ENCODE measurements around the gene ZP1.

The ZP1 gene

GRCh38 chr11:60922906-60923305 lies 55.6 kb downstream of the ZP1 start:
- no peak for DNase-seq (ENCODE audit: low spot score)
- TF ChIP-seq, protein P1, sequence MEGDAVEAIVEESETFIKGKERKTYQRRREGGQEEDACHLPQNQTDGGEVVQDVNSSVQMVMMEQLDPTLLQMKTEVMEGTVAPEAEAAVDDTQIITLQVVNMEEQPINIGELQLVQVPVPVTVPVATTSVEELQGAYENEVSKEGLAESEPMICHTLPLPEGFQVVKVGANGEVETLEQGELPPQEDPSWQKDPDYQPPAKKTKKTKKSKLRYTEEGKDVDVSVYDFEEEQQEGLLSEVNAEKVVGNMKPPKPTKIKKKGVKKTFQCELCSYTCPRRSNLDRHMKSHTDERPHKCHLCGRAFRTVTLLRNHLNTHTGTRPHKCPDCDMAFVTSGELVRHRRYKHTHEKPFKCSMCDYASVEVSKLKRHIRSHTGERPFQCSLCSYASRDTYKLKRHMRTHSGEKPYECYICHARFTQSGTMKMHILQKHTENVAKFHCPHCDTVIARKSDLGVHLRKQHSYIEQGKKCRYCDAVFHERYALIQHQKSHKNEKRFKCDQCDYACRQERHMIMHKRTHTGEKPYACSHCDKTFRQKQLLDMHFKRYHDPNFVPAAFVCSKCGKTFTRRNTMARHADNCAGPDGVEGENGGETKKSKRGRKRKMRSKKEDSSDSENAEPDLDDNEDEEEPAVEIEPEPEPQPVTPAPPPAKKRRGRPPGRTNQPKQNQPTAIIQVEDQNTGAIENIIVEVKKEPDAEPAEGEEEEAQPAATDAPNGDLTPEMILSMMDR (IDR thresholded peaks at IDR 0.05; ENCODE audit: extremely low read depth, missing control alignments), result no peak

DNA sequence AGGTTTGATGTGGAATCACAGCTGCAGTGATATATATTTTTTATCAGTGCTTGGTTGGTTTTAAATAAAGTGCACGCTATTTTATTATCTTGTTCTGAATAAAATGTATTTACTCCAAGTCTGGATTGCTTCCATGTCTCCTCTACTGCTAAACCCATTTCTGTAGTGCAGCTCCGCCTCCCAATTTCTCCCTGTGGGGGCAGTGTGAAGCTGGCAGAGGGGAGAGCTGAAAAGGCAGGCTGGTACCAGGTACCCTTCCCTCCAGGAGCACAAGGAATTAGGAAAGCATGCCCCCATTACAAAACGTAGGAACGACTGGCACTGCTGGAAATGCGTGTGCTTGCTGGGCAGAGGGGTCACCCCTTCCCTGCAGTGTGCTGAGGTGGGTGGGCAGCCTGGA lies 56.0 kb downstream of the ZP1 start:
- no peak for DNase-seq (ENCODE audit: low spot score)
- TF ChIP-seq, protein P1 (IDR thresholded peaks at IDR 0.05; ENCODE audit: extremely low read depth, missing control alignments), result no peak

GRCh38 chr11:60923800-60924109 lies 56.4 kb downstream of the ZP1 start:
- TF ChIP-seq, protein P1 (IDR thresholded peaks at IDR 0.05; ENCODE audit: extremely low read depth, missing control alignments), result no peak
- DNase-seq (ENCODE audit: low spot score), result no peak

GRCh38 chr11:60924110-60924905 lies 57.0 kb downstream of the ZP1 start, which contains the start of gene TMEM132A:
Gene TMEM132A (plus strand): TSS chr11:60924460. CDS start chr11:60924634, 174 bp downstream.
- TF ChIP-seq, protein P1 (IDR thresholded peaks at IDR 0.05; ENCODE audit: extremely low read depth, missing control alignments), result no peak
- DNase-seq (ENCODE audit: low spot score), result peak; percentile 86

Data from GM20000 (cell line).